NCI-H526 (cell line): ENCODE measurements around the gene CAMK2B.
A peak's percentile ranks its signal among the peaks of the same experiment; 100 is the strongest.

Source experiments
- DNase-seq, 2 experiments: peaks; one replicate each; lab custom pipeline; 2025; lab: John Stamatoyannopoulos, UW

The CAMK2B gene

DNA sequence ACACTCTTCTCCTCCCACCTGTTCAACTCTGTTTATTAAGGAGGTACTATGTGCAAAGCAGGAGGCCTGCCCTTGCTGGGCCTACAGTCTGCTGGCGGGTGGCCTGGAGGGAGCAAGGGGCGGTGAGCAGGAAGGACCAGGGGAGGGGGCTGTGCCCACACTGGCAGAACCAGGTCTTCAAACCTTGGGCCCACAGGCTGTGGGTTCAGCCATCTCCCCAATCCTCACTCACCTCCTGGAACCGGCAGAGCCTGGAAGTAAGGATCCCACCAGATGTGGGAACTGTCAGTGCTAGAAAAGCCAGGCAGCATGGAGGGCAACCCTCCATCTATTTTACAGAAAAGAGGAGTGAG, 50.8 kb downstream of the CAMK2B start:
- DNase-seq = no peak

GRCh38 chr7:44273681-44274622, 51.4 kb downstream of the CAMK2B start:
- no peak for DNase-seq

DNA sequence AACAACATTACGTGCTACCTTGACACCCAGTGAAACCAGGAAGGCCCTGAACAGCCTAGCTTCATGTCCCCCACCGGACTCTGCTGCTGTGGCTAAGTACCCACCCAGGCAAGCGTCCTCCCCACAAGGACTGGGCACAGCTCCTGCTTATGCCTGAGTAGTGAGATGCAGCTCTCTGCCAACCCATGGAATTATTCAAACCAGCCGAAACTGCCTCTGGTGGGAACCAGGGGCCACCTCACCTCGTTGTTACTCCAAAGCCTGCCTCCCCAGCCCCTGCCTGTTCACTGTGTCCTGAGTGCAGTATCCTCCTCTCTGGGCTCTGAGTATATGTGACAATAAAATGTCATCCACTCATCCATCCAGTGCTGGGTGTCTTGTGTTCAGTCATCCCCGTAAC, 52.4 kb downstream of the CAMK2B start:
- DNase-seq = no peak

DNA sequence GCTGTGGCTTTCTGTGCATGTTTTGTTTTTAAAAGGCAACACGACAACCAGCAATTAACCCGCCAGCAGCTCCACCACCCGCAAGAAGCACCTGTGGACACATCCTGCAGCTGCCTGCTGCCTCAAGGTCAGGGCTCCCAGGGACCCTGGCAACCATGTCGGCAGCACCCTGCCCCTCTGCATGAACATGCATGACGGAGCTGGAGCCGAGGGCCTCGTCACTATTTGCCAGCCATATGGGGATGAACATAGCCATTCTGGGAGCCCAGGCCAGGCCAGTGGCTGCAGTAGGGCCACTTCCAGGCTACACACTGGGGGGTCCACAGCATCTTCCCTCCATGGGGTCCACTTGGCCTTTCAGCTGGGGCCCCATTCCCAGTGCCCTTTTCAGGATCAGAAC, 52.9 kb downstream of the CAMK2B start:
- no peak for DNase-seq

GRCh38 chr7:44269943-44270493, 55.4 kb downstream of the CAMK2B start:
- no peak for DNase-seq

GRCh38 chr7:44269417-44269816, 56.0 kb downstream of the CAMK2B start:
- no peak for DNase-seq

DNA sequence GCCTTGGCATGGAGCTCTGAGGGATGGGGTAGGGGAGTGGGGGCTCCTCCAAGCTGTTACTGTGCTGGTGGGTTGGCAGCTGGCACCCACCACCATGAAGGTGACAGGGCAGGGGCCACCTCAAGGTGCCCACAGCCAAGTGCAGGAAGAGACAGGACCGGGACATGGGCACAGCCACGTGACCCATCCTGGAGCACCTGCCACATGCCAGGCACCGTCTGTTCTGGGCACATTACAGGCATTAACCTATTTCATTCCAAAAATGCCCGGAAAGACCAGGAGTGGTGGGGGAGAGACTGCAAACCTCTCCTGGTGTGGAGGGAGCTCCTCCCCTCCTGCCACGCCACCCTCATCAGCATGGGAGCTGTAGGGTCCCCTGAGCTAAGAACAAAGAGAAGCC, 56.7 kb downstream of the CAMK2B start:
- DNase-seq = no peak

GRCh38 chr7:44267719-44268421, 57.5 kb downstream of the CAMK2B start:
- peak; percentile 6 to 20 for DNase-seq

DNA sequence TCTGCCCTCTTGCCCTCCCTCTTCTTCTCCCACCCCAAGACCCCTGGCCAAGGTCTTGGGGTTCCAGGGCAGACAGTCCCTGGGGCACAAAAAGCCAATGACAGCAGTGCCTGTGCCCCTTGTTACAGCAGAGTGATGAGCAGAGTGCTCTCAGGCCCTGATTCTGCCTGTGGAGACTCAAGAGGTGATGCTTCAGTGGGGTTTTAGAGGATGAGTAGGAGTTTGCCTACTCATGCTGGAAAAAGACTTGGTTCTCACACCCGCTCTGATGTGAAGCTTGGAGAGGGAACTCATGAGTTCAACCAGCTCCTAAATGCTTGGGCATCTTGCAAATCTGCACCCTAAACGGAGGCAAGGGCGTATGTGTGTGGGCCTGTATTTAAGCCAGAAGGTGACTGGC, 58.2 kb downstream of the CAMK2B start:
- DNase-seq = no peak

GRCh38 chr7:44266526-44266925, 58.9 kb downstream of the CAMK2B start:
- DNase-seq = no peak

- no peak for DNase-seq
Measured at GRCh38 chr7:44265728-44266127, 59.7 kb downstream of the CAMK2B start.

- peak in 1 of 2 experiments; percentile 36 for DNase-seq
Measured at GRCh38 chr7:44264221-44264931, 61.0 kb downstream of the CAMK2B start.

DNA sequence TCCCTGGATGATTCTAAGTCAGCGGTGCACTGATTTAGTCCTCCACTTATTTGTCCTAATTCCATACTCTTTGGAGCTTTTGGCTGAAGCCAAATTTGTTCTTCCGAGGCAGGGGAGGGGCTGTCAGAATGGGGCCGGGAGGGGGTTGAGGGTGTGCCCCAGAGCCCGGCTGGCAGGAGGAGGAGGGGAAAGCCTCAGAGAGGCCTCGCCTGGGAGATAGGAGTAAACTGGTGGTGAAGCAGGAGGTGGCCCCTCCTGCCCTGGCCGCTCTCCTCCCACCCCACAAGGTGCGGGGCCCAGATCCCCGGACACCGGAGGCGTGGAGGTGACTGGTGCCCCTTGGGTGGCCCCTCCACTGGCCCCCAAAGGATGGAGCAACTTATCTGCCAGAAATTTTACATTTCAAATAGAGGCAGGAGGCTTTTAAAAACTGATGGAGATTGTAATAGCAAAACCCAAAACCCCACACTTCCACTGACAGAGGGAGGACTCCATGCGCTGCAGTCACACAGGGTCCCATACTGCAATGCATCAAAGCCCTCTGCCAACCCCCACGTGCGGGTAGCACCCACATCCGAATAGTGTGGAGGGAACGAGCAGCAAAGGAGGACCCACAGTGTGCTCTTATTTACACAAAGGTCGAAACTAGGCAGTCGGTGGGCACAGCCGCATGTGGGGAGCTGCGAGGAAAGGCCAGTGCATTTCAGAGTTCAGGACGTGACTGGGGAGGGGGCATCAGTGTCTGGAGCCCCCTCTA, 61.9 kb downstream of the CAMK2B start:
- no peak for DNase-seq

- no peak for DNase-seq
Measured at GRCh38 chr7:44262031-44262430, 63.4 kb downstream of the CAMK2B start.

GRCh38 chr7:44261240-44261639, 64.2 kb downstream of the CAMK2B start:
- DNase-seq = no peak

- DNase-seq = no peak
Measured at GRCh38 chr7:44259547-44260457, 65.6 kb downstream of the CAMK2B start.

GRCh38 chr7:44258865-44259546, 66.4 kb downstream of the CAMK2B start:
- no peak for DNase-seq

- no peak for DNase-seq
Measured at GRCh38 chr7:44258423-44258760, 67.0 kb downstream of the CAMK2B start.

GRCh38 chr7:44257618-44258422, 67.6 kb downstream of the CAMK2B start:
- DNase-seq = no peak
